Measurements from ENCODE around the gene TMEM123.

The TMEM123 gene, protein sequence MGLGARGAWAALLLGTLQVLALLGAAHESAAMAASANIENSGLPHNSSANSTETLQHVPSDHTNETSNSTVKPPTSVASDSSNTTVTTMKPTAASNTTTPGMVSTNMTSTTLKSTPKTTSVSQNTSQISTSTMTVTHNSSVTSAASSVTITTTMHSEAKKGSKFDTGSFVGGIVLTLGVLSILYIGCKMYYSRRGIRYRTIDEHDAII

DNA sequence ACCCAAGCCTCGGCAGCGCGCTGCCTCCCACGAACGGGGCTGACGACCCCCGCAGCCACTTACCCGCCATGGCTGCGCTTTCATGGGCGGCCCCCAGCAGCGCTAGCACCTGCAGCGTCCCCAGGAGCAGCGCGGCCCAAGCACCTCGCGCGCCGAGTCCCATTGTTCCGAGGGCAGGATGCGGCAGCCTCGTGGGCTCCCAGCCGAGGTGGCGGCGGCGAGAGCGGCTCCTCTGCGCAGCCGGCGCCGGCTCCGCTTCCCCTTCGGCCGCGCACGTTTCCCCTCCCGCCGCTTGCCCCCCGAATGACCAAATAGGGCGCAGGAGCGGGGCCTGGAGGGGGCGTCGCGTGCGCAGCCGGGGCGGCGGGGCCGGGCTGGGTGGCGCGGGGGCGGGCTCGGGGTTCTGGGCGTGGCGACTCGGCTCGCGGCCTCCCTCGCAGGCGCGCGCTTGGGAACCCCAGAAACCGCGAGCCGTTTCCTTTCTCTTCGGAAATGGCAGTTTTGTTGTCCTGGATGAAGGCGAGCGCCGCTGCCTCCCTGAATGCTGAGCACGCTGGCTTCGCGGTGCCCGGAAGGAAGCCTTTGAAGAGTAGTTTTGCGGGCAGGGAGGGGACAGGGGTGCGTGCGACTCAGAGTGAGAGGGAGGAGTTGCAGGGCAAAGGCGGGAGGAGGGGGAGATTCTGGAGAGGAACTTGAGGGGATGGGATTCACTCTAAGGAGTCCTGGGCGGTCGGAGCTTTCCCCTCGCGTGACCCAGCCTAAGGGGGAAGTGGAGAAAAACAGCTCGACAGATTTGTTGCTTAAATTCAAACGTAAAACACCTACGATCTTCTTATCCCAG, at the start of gene TMEM123:
TSS of gene TMEM123 (minus strand) at position 305 of the 841 bp plus-strand sequence. CDS start at position 163, 142 bp downstream.
- peak; percentile 91 for DNase-seq (ENCODE audit: low spot score)
- TF ChIP-seq, protein P1, sequence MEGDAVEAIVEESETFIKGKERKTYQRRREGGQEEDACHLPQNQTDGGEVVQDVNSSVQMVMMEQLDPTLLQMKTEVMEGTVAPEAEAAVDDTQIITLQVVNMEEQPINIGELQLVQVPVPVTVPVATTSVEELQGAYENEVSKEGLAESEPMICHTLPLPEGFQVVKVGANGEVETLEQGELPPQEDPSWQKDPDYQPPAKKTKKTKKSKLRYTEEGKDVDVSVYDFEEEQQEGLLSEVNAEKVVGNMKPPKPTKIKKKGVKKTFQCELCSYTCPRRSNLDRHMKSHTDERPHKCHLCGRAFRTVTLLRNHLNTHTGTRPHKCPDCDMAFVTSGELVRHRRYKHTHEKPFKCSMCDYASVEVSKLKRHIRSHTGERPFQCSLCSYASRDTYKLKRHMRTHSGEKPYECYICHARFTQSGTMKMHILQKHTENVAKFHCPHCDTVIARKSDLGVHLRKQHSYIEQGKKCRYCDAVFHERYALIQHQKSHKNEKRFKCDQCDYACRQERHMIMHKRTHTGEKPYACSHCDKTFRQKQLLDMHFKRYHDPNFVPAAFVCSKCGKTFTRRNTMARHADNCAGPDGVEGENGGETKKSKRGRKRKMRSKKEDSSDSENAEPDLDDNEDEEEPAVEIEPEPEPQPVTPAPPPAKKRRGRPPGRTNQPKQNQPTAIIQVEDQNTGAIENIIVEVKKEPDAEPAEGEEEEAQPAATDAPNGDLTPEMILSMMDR (IDR thresholded peaks at IDR 0.05; ENCODE audit: extremely low read depth, missing control alignments): no peak

DNA sequence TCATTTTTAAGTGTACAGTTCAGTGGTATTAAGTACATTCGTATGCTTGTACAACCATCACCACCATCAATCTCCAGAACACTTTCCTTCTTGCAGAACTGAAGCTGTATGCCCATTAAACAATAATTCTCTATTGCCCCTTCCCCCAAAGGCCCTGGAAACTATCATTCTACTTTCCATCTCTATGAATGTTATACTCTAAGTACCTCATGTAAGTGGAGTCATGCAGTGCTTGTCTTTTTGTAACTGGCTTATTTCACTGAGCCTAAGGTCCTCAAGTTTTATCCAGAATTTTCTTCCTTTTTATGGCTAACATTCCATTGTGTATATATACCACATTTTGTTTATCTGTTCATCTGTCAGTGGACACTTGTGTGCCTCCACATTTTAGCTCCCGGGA, 48.3 kb upstream of the TMEM123 start:
- no peak for DNase-seq (ENCODE audit: low spot score)
- TF ChIP-seq, protein P1 (IDR thresholded peaks at IDR 0.05; ENCODE audit: extremely low read depth, missing control alignments): no peak

DNA sequence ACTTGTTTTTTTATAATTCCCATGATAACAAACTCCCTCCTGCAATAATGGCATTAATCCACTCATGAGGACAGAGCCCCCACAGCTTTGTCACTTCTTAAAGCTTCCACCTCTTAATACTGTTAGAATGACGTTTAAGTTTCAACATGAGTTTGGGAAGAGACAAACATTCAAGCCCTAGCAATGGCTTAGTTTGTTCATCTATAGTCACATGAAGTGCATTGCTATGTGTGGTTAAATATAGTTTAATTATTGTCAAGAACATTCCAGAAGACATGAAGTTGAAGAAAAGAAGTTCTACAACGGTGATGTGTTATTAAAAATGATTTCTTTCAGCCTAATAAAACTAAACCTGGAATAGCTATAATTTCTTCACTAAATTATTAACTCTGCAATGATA, 47.4 kb upstream of the TMEM123 start:
- TF ChIP-seq, protein P1 (IDR thresholded peaks at IDR 0.05; ENCODE audit: extremely low read depth, missing control alignments): no peak
- no peak for DNase-seq (ENCODE audit: low spot score)

DNA sequence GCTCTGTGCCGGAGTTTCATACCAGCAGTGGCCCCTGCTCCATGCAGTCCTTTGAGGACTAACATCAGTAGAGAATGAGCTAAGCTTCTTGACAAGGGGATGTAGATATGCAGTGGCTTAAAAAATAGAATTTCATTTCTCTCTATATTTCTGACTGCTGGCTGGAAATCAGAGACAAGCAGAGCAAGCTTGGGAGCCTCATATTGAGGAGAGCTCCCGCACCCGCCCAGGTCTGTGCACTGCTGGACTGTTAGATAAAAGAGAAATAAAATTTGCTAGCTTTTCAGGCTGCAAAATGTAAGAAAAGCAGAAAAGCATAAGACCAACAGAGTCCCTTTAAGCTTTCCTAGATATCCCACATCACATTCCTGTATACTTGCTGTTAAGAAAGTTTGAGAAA, 46.6 kb upstream of the TMEM123 start:
- no peak for DNase-seq (ENCODE audit: low spot score)
- TF ChIP-seq, protein P1 (IDR thresholded peaks at IDR 0.05; ENCODE audit: extremely low read depth, missing control alignments): no peak

DNA sequence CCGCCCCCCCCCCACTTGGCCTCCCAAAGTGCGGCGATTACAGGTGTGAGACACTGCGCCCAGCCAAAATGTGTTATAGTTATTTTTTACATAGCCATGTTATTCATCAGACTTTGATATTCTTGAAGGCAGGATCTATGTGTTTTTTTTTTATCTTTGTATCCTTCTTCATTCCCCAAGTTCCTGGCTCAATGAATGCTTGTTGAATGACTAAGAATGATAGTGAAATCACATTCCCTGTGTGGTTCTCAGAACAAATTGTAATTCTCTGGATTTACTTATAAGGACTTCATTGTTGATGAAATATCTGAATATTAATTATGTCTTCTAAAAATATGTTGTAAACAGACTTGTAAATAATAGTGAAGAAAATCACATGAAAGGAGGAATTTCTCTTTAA, 44.5 kb upstream of the TMEM123 start:
- TF ChIP-seq, protein P1 (IDR thresholded peaks at IDR 0.05; ENCODE audit: extremely low read depth, missing control alignments): no peak
- DNase-seq (ENCODE audit: low spot score): no peak

DNA sequence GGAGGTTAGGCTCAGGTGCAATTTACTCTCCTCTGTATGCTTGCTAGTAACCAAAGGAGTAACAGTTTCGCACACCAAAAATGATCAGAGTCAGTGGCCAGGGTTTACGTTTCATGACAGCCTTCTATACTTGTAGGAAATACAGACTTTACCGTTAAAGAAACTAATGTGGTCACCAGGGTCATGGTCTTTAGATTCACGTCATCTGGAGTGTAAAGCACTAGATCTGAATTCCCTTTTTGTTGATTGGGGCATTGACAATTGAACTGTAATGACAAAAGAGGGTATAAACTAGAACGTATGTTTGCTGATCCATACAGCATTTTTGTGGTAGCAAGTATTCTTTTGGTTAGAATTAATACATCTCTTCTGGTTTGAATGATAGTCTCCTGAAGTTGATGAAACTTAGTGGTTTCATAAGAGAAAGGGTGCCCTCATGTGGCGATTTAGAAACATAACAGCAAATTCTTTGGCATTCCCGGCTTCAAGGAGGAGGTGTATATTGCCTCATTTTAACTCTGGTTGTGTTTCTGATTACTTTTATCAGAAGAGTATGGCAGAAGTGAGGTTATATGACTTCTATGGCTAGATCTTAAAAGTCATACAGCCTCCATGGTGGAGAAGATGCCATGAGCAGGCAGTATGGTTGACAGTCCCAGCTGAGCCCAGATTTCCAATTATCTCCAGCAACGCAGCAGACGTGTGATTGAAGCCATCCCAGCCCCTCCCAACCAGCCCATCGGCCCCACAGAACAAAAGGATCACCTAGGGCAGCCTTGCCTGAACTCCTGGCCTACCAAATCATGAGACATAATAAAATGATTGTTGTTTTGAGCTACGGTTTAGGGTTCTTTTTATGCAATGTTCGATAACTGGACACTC, 42.8 kb upstream of the TMEM123 start:
- TF ChIP-seq, protein P1 (IDR thresholded peaks at IDR 0.05; ENCODE audit: extremely low read depth, missing control alignments): peak; percentile 15
- DNase-seq (ENCODE audit: low spot score): peak; percentile 53
